MCF 10A (cell line): ENCODE measurements around the gene SYT1. TPM values are rescaled to one million over a fixed set of nuclear protein-coding genes. Genes with fewer than 3 reads are reported as not detected.
"Not testable (repeated sequence)": the region's sequence is repeated elsewhere in the genome, so short reads cannot be mapped to it uniquely, and the experiment has no call there.

Experiments used
- BruUV-seq: library from RNA; stranded (reverse); fragments of 400-500 nt; replicated peaks from 2 replicates; lab custom pipeline; 2021; lab: Mats Ljungman, UMichigan
- CTCF ChIA-PET: fragments of 300-600 bp; sonication (Branson Sonifier 250); formaldehyde crosslinking; extraction: SDS; loops from one replicate; lab custom pipeline; 2021; ENCODE audit warnings: antibody characterized with exemption, inconsistent platforms; lab: Yijun Ruan, JAX
- POLR2A ChIA-PET: fragments of 300-600, 350-650 bp; sonication (Branson Sonifier 250); formaldehyde crosslinking; extraction: SDS; loops from one replicate; lab custom pipeline; 2020; ENCODE audit warnings: antibody characterized with exemption, inconsistent platforms; lab: Yijun Ruan, JAX
- DNase-seq: peaks from one replicate; pipeline ENCODE4 v3.0.0-alpha.2; 2018; ENCODE audit not compliant: unreplicated experiment
- H3K27ac Mint-ChIP-seq: one replicate; pipeline ENCODE4 v1.8.0; 2022; ENCODE audit warnings: mild to moderate bottlenecking, low read depth, mixed read lengths; ENCODE audit not compliant: unreplicated experiment
- H3K27me3 Mint-ChIP-seq: one replicate; pipeline ENCODE4 v1.8.0; 2022; ENCODE audit warnings: mixed read lengths; ENCODE audit not compliant: insufficient read depth, unreplicated experiment
- H3K36me3 Mint-ChIP-seq: one replicate; pipeline ENCODE4 v1.8.0; 2022; ENCODE audit warnings: mild to moderate bottlenecking, moderate library complexity, mixed read lengths; ENCODE audit not compliant: insufficient read depth, unreplicated experiment
- H3K4me1 Mint-ChIP-seq: one replicate; pipeline ENCODE4 v1.8.0; 2022; ENCODE audit warnings: mixed read lengths; ENCODE audit not compliant: insufficient read depth, unreplicated experiment
- H3K4me3 Mint-ChIP-seq: one replicate; pipeline ENCODE4 v1.8.0; 2022; ENCODE audit warnings: mild to moderate bottlenecking, moderate library complexity, mixed read lengths; ENCODE audit not compliant: unreplicated experiment
- H3K9me3 Mint-ChIP-seq: one replicate; pipeline ENCODE4 v1.8.0; 2022; ENCODE audit warnings: mixed read lengths; ENCODE audit not compliant: unreplicated experiment
- CTCF ChIP-seq: fragments of 200-600 bp; IDR thresholded peaks from one replicate; pipeline ENCODE4 v1.8.0; 2022; ENCODE audit warnings: antibody characterized with exemption, mild to moderate bottlenecking; ENCODE audit not compliant: unreplicated experiment
- intact Hi-C: fragments of 100-400 bp; cut with micrococcal nuclease; formaldehyde crosslinking; loops from 2 replicates; pipeline ENCODE4 v1.14.1; 2022
- total RNA-seq: library from RNA; stranded (reverse); gene quantifications from 2 replicates; pipeline ENCODE4 v1.2.3, GENCODE V29; 2022

Gene SYT1
- total RNA-seq, 1 experiment from 2014 or later, result 7.4 TPM

DNA sequence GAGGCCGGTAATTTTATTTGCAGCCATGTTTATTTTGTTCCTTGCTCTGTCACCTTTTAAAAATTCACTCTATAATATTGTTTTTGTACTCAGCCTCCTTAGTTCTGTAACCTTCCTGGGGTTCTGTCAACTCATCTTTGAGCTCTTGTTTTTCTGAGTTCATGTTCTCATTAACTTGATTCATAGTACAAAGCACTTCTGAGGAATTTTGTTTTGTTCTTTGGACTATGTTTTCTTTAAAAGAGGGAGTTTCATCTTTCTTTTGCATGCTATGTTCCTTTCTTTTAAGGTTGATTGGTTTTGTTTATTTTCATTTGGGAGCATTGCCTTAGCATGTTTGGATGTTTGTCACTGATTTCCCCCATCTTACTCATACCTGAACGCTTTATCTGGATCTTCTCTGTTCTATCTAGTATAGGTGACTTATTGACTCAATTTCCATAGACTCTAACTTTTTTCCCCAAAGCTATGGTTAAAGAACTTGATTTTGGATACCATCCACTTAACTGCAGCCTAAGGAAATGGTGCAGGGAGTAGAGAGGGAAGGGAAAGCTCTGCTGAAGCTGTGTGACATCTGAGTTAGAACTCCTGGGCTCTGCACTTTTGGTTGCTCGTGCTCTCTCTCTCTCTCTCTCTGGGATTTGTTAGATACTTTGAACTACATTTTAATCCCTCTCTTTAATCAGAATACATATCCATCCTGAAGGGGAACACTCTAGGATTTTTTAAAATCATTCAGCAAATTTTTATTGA lies 557.7 kb downstream of the SYT1 start:
- Mint-ChIP-seq H3K36me3 (no peaks in the 10 kb centered on the region), H3K4me3 (no peak overlapping the region), H3K9me3 (no peaks in the 10 kb centered on the region), H3K4me1 (peaks cover 39% of the 10 kb centered on the region), H3K27ac (peak overlapping the region; percentile 49), H3K27me3 (no peaks in the 10 kb centered on the region)
- intact Hi-C loops, result loop anchor here (5.0 kb wide), 1 partner anchor 765 kb away; no protein-coding TSS in a partner anchor
- POLR2A ChIA-PET, result interaction anchor here (1.5 to 2.6 kb wide), 2 partner anchors 125 to 126 kb away, joined by 9 to 24 read pairs; no protein-coding TSS in a partner anchor
- CTCF ChIA-PET, result interaction anchor here (0.6 to 5.2 kb wide), 6 partner anchors 9 to 315 kb away, joined by 3 to 32 read pairs (median 3); no protein-coding TSS in a partner anchor
- no peak for DNase-seq
- BruUV-seq, result no TSS peak
- TF ChIP-seq CTCF, result no peak

GRCh38 chr12:79423560-79423959 lies 559.0 kb downstream of the SYT1 start:
- intact Hi-C loops, result loop anchor here (5.0 kb wide), 1 partner anchor 764 kb away; no protein-coding TSS in a partner anchor
- peak overlapping the region; percentile 24 for H3K27ac Mint-ChIP-seq
- H3K36me3 Mint-ChIP-seq, result no peaks in the 10 kb centered on the region
- no peaks in the 10 kb centered on the region for H3K27me3 Mint-ChIP-seq
- BruUV-seq, result no TSS peak
- POLR2A ChIA-PET, result interaction anchor here (1.5 kb wide), 1 partner anchor 124 kb away, joined by 9 read pairs; no protein-coding TSS in a partner anchor
- H3K4me3 Mint-ChIP-seq, result no peak overlapping the region
- CTCF ChIA-PET, result interaction anchor here (0.6 to 5.2 kb wide), 7 partner anchors 10 to 763 kb away, joined by 3 to 32 read pairs (median 3); no protein-coding TSS in a partner anchor
- H3K9me3 Mint-ChIP-seq, result no peaks in the 10 kb centered on the region
- TF ChIP-seq CTCF, result no peak
- no peak for DNase-seq
- H3K4me1 Mint-ChIP-seq, result peaks cover 39% of the 10 kb centered on the region

DNA sequence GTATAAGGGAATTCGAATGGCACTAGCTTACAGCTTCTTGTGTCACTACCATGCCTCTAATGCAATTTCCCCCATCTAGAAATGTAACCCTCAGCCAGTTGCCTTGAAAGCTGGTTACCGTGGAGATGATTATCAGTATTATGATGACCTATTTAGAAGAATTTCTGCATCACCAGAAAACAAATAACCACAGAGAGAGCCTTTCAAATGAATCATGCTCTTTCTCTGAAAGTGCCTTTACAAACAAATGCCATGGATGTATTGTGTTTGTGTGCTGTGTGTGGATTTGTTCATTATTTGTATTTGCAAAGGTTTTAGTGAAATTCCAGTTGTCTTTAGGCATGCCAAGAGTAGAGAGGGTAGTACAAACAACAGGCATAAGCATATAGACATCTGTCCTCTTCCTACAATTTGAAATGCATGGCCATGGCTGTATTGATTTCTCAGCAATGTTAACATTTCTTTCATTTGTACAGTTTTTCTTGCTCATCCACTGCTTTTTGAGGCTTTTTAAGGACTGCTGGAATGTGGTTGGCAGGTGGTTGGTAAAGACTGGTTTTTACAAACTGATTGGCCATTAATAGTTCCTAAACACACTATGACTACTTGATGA lies 559.6 kb downstream of the SYT1 start:
- POLR2A ChIA-PET, result no interaction called here
- Mint-ChIP-seq H3K27ac (peak overlapping the region; percentile 87), H3K4me1 (peaks cover 39% of the 10 kb centered on the region), H3K9me3 (no peaks in the 10 kb centered on the region), H3K4me3 (no peak overlapping the region), H3K27me3 (no peaks in the 10 kb centered on the region), H3K36me3 (no peaks in the 10 kb centered on the region)
- intact Hi-C loops, result loop anchor here (1.0 to 5.0 kb wide), 2 partner anchors 123 to 763 kb away; no protein-coding TSS in a partner anchor
- no TSS peak for BruUV-seq
- CTCF ChIA-PET, result interaction anchor here (0.7 to 0.8 kb wide), 3 partner anchors 13 to 758 kb away, joined by 3 to 4 read pairs (median 3); no protein-coding TSS in a partner anchor
- DNase-seq, result peak; percentile 49
- no peak for TF ChIP-seq CTCF

DNA sequence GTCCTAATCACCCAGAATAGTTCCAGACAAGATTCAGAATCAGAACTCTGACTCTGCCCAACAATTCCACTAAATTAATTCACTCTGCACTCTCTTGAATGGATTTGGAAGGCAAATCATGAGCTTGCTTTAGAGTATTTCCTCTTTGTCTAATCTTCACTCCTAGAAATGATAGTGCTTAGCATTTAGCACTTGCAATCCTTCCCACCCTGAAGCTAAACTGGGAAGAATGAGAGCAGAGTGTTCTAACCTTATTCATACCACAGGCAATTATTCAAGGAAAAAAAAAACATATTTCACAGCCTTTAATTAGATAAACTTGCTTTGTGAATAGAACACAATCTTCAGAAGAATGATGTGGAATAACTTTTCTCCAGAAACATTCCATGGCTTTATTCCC lies 561.5 kb downstream of the SYT1 start:
- no peaks in the 10 kb centered on the region for H3K36me3 Mint-ChIP-seq
- ChIA-PET CTCF (interaction anchor here (0.6 to 3.0 kb wide), 4 partner anchors 13 to 247 kb away, joined by 3 to 13 read pairs (median 4); no protein-coding TSS in a partner anchor), POLR2A (interaction anchor here (1.1 to 1.3 kb wide), 2 partner anchors 10 to 26 kb away, joined by 3 to 4 read pairs; no protein-coding TSS in a partner anchor)
- intact Hi-C loops, result no loop called here
- no peaks in the 10 kb centered on the region for H3K27me3 Mint-ChIP-seq
- no peak for TF ChIP-seq CTCF
- H3K4me3 Mint-ChIP-seq, result no peak overlapping the region
- peaks cover 26% of the 10 kb centered on the region for H3K4me1 Mint-ChIP-seq
- BruUV-seq, result no TSS peak
- no peak overlapping the region for H3K27ac Mint-ChIP-seq
- no peaks in the 10 kb centered on the region for H3K9me3 Mint-ChIP-seq
- DNase-seq, result no peak

- peaks cover 20% of the 10 kb centered on the region for H3K4me1 Mint-ChIP-seq
- ChIA-PET CTCF (interaction anchor here (3.0 kb wide), 1 partner anchor 12 kb away, joined by 13 read pairs; no protein-coding TSS in a partner anchor), POLR2A (interaction anchor here (1.3 kb wide), 1 partner anchor 9 kb away, joined by 4 read pairs; no protein-coding TSS in a partner anchor)
- intact Hi-C loops, DNase-seq, H3K36me3 Mint-ChIP-seq, H3K27ac Mint-ChIP-seq, H3K27me3 Mint-ChIP-seq, H3K4me3 Mint-ChIP-seq, H3K9me3 Mint-ChIP-seq, BruUV-seq: not testable (repeated sequence)
These were observed 562.2 kb downstream of the SYT1 start for GRCh38 chr12:79426744-79427143.
